HepG2 (cell line): Measurements from ENCODE around the gene PKD1L1. TPM values are rescaled to one million over a fixed set of nuclear protein-coding genes. Genes with fewer than 3 reads are reported as not detected.

ENCODE experiments used
- ATAC-seq: fragments of 200-7000 bp; cut with Tn5 transposase; 3 replicates; pipeline ENCODE4 v1.9.1; 2020; ENCODE audit warnings: mild to moderate bottlenecking, moderate library complexity
- BruUV-seq: library from RNA; stranded (reverse); fragments of 400-500 nt; replicated peaks from 2 replicates; lab custom pipeline; 2021; lab: Mats Ljungman, UMichigan
- CTCF ChIA-PET: fragments of 300-600 bp; formaldehyde crosslinking; extraction: SDS; loops from one replicate; lab custom pipeline; 2021; ENCODE audit warnings: low total read pairs, inconsistent platforms, low intra/inter-chr PET ratio; lab: Yijun Ruan, JAX
- POLR2A ChIA-PET: fragments of 350-600 bp; sonication (Branson Sonifier 250); formaldehyde crosslinking; loops from one replicate; lab custom pipeline; 2020; ENCODE audit warnings: antibody characterized with exemption, inconsistent platforms; lab: Yijun Ruan, JAX
- DNase-seq: peaks from one replicate; pipeline ENCODE4 v3.0.0-alpha.2; 2015; ENCODE audit warnings: low spot score
- FAIRE-seq: peaks from 3 replicates; lab custom pipeline; 2011; peaks lifted over from hg19 to GRCh38; lab: Jason Lieb, UNC
- H2AFZ ChIP-seq: one replicate; pipeline ENCODE4 v1.6.1; 2011; ENCODE audit warnings: low read length, inconsistent platforms
- H3K27ac ChIP-seq: fragments of 300-600 bp; 3 replicates; pipeline ENCODE4 v1.8.0; 2011; ENCODE audit warnings: mixed run types, mild to moderate bottlenecking, mixed read lengths, low read length, inconsistent platforms; ENCODE audit not compliant: insufficient read depth; ENCODE audit errors: extremely low read length
- H3K27me3 ChIP-seq, 2 experiments: fragments of 200-600 bp in 1 of 2; 2 replicates in 1 of 2; 3 replicates in 1 of 2; pipeline versions ENCODE4 v1.6.0 to v1.8.0; 2011; ENCODE audit warnings: low read length in 2 of 2, mild to moderate bottlenecking in 2 of 2, moderate library complexity in 2 of 2, inconsistent platforms in 1 of 2; ENCODE audit not compliant: insufficient read depth in 2 of 2, control insufficient read depth in 1 of 2
- H3K36me3 ChIP-seq, 2 experiments: fragments of 200-600 bp in 1 of 2; replicated peaks in 1 of 2; 2 replicates in 1 of 2; 3 replicates in 1 of 2; pipeline versions ENCODE4 v1.5.1 to v1.8.0; 2011; ENCODE audit warnings: low read length in 2 of 2, inconsistent platforms in 1 of 2; ENCODE audit not compliant: insufficient read depth in 2 of 2, control insufficient read depth in 1 of 2
- H3K4me1 ChIP-seq: 2 replicates; pipeline ENCODE4 v1.5.1; 2012; ENCODE audit warnings: low read length, inconsistent platforms; ENCODE audit not compliant: insufficient read depth
- H3K4me2 ChIP-seq: 2 replicates; pipeline ENCODE4 v1.6.0; 2011; ENCODE audit warnings: low read depth, low read length, inconsistent platforms
- H3K4me3 ChIP-seq, 3 experiments: fragments of 200-600 bp in 1 of 3; sonication (generic), shearing (Covaris generic) in 1 of 3; replicated peaks in 1 of 3; 2 replicates each; pipeline ENCODE4 v1.5.1; 2011 to 2016; ENCODE audit warnings: low read length in 3 of 3, inconsistent platforms in 2 of 3, low read depth in 2 of 3, mild to moderate bottlenecking in 2 of 3, control low read depth in 1 of 3, mixed read lengths in 1 of 3; ENCODE audit not compliant: insufficient read depth in 1 of 3
- H3K79me2 ChIP-seq: one replicate; pipeline ENCODE4 v1.6.1; 2011; ENCODE audit warnings: low read length, inconsistent platforms; ENCODE audit not compliant: insufficient read depth
- H3K9ac ChIP-seq: 2 replicates; pipeline ENCODE4 v1.6.0; 2011; ENCODE audit warnings: mild to moderate bottlenecking, low read depth, low read length, inconsistent platforms; ENCODE audit not compliant: insufficient read depth
- H3K9me3 ChIP-seq: 2 replicates; pipeline ENCODE4 v1.5.1; 2012; ENCODE audit warnings: mild to moderate bottlenecking, low read length
- H4K20me1 ChIP-seq: 2 replicates; pipeline ENCODE4 v1.6.0; 2011; ENCODE audit warnings: inconsistent platforms, mild to moderate bottlenecking, low read length, moderate library complexity; ENCODE audit not compliant: insufficient read depth
- BRF2 ChIP-seq: sonication (generic); formaldehyde crosslinking; IDR thresholded peaks from 2 replicates; pipeline ENCODE4 v1.8.1; 2022; ENCODE audit warnings: mild to moderate bottlenecking, missing genetic modification reagents
- CCDC6 ChIP-seq: sonication (generic); formaldehyde crosslinking; IDR thresholded peaks from 2 replicates; pipeline ENCODE4 v1.8.1; 2022; ENCODE audit warnings: mild to moderate bottlenecking, missing genetic modification reagents, moderate library complexity
- GATAD2A ChIP-seq: IDR thresholded peaks from 2 replicates; pipeline ENCODE4 v1.6.1; 2016
- HDAC2 ChIP-seq: sonication (generic); formaldehyde crosslinking; IDR thresholded peaks from 2 replicates; pipeline ENCODE4 v1.4.0; 2020; ENCODE audit warnings: missing genetic modification reagents
- RXRA ChIP-seq: sonication (generic); formaldehyde crosslinking; IDR thresholded peaks from 2 replicates; pipeline ENCODE4 v1.5.1; 2020; ENCODE audit warnings: missing genetic modification reagents
- SRY ChIP-seq: sonication (generic); formaldehyde crosslinking; IDR thresholded peaks from 2 replicates; pipeline ENCODE4 v1.8.0; 2022; ENCODE audit warnings: mild to moderate bottlenecking, missing genetic modification reagents
- ZNF350 ChIP-seq: sonication (generic); formaldehyde crosslinking; IDR thresholded peaks from 2 replicates; pipeline ENCODE4 v1.4.0; 2020; ENCODE audit warnings: mild to moderate bottlenecking, low read depth, missing genetic modification reagents, borderline replicate concordance
- WGBS: methylation state at CpG from one replicate; pipeline ENCODE4 v1.1.6; 2017; ENCODE audit warnings: low lambda C conversion rate; 5-methylcytosine and 5-hydroxymethylcytosine counted together
- in situ Hi-C: cut with HindIII; loops from 2 replicates; pipeline ENCODE4 v1.10.0; 2017; ENCODE audit warnings: low pct_unique_long_range_greater_than_20kb; ENCODE audit not compliant: extremely low pct_ligation_motif_present
- intact Hi-C: fragments of 100-400 bp; cut with micrococcal nuclease; formaldehyde crosslinking; loops from one replicate; pipeline ENCODE4 v1.10.0; 2022; ENCODE audit not compliant: unreplicated experiment
- polyA plus RNA-seq, 8 experiments: library from polyadenylated mRNA; depleted of rRNA in 3 of 8; stranded (reverse) in 7 of 8; unstranded in 1 of 8; fragments of >200 nt; fragmentation: Illumina TruSeq in 4 of 8; extraction: Trizol in 4 of 8; gene quantifications; 2 replicates each; pipeline versions ENCODE4 v1.2.1 to v1.2.3, GENCODE V29; 2011 to 2016; ENCODE audit warnings: low read depth in 4 of 8, missing spikeins in 1 of 8, mixed read lengths in 1 of 8; ENCODE audit not compliant: insufficient read depth in 1 of 8
- total RNA-seq, 5 experiments: library from RNA; depleted of rRNA; stranded (reverse); fragments of >200 nt; fragmentation: Illumina TruSeq; extraction: Trizol; gene quantifications; 2 replicates each; pipeline ENCODE4 v1.2.3, GENCODE V29; 2016; ENCODE audit warnings: low read depth in 1 of 5

PKD1L1 gene
- total and polyA plus RNA-seq, 2 of the 13 experiments (the other 11 are each of a cell fraction or from before 2014, with no cell fraction given): 0.01 TPM; not detected in 1

GRCh38 chr7:47940088-47941013 lies 7.9 kb downstream of the PKD1L1 start:
- 30% methylated on average over 9 of the region's 14 CpGs for WGBS
- ChIA-PET POLR2A (interaction anchor here (1.2 kb wide), 1 partner anchor 11 kb away, joined by 3 read pairs; no protein-coding TSS in a partner anchor), CTCF (no interaction called here)
- H3K4me1 ChIP-seq: peaks cover 9% of the 10 kb centered on the region
- intact Hi-C loops (loop anchor here (10.0 kb wide), 1 partner anchor 676 kb away; no protein-coding TSS in a partner anchor), in situ Hi-C loops (no loop called here)
- H4K20me1 ChIP-seq: no peaks in the 10 kb centered on the region
- no peaks in the 10 kb centered on the region for H3K36me3 ChIP-seq
- H3K27me3 ChIP-seq: peaks cover 3 to 7% of the 10 kb centered on the region in 2 experiments; a peak in 3 of 5 replicates
- no peak overlapping the region for H3K9ac ChIP-seq
- ATAC-seq (peak; percentile 71), DNase-seq (no peak), FAIRE-seq (no peak)
- H3K4me3 ChIP-seq: no peak overlapping the region
- H2AFZ ChIP-seq: no peak overlapping the region
- H3K9me3 ChIP-seq: no peaks in the 10 kb centered on the region
- no peak overlapping the region for H3K4me2 ChIP-seq
- no TSS peak for BruUV-seq
- no peak overlapping the region for H3K27ac ChIP-seq
- no peaks in the 10 kb centered on the region for H3K79me2 ChIP-seq
- TF ChIP-seq GATAD2A (CRISPR knock-in tag): no peak
- no peak for TF ChIP-seq RXRA
- no peak for TF ChIP-seq HDAC2 (CRISPR knock-in tag)
- no peak for TF ChIP-seq ZNF350 (CRISPR knock-in tag)

- POLR2A ChIA-PET: interaction anchor here (1.2 kb wide), 1 partner anchor 12 kb away, joined by 3 read pairs; no protein-coding TSS in a partner anchor
- in situ Hi-C loops: loop anchor here (5.0 kb wide), 1 partner anchor 173 kb away; no protein-coding TSS in a partner anchor
- Histone ChIP-seq H3K4me1 (peaks cover 9% of the 10 kb centered on the region), H3K9me3 (no peaks in the 10 kb centered on the region), H3K4me3 (no peak overlapping the region), H3K9ac (no peak overlapping the region), H3K36me3 (no peaks in the 10 kb centered on the region), H3K27ac (no peak overlapping the region), H3K79me2 (no peaks in the 10 kb centered on the region), H2AFZ (no peak overlapping the region), H3K27me3 (peaks cover 3 to 5% of the 10 kb centered on the region in 2 experiments; a peak in 3 of 5 replicates), H4K20me1 (no peaks in the 10 kb centered on the region), H3K4me2 (no peak overlapping the region)
- CTCF ChIA-PET: no interaction called here
- FAIRE-seq (no peak), ATAC-seq (no peak), DNase-seq (no peak)
- no peak for TF ChIP-seq BRF2 (CRISPR knock-in tag)
- TF ChIP-seq CCDC6: no peak
- TF ChIP-seq SRY: no peak
- no TSS peak for BruUV-seq
- intact Hi-C loops: loop anchor here (10.0 kb wide), 1 partner anchor 675 kb away; no protein-coding TSS in a partner anchor
- WGBS: 42% methylated on average over 7 of the region's 7 CpGs
Measured at GRCh38 chr7:47939425-47940036, 8.7 kb downstream of the PKD1L1 start.
